ENCODE data around the gene GTF2IRD1. TPM values are rescaled to one million over a fixed set of nuclear protein-coding genes. Genes with fewer than 3 reads are reported as not detected.

The GTF2IRD1 gene
- total and polyA plus RNA-seq, 9 of the 15 experiments (the other 6 are each of a cell fraction or from before 2014, with no cell fraction given), result 9.1 to 30.2 (median 14.0) TPM

DNA sequence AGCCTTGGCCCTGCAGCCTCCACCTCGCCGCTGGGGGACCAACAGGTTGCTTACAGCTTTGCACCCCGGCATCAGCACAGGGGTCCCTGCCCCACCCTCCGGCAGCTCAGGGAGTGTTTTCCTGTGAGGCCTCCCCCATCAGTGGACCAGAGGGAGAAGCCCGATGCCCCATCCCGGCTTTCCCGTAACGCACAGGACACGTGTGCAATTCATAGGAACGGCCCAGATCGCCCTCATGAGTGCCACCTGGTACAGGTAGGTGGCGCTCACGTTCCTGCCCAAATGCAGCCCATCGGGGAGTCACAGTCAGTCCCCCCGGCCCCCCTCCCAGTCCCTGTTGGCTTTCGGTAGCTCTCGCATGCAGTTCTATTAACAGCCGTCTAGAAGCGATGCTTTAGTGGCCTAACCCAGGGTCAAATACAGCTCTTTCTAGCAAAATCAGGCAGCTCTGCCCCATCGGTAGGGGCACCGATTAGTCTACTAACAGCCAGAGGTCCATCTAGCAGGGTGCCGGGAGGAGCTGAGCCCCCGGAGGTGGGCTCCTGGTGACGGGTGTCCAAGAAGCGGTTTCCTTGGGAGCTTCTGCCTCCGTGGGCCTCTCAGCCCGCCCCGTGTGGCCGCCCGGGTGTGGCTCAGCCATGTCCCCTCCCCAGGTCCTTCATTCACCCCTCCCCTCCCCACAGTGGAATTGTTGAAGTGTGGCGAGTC lies 48.4 kb upstream of the GTF2IRD1 start (continued):
- TF ChIP-seq HDAC3 (IDR thresholded peaks at IDR 0.05; ENCODE audit: borderline replicate concordance, partially characterized antibody) (no peak), GTF2E2 (tag; IDR thresholded peaks at IDR 0.05) (no peak), NCOR1 (IDR thresholded peaks at IDR 0.05) (no peak), ZNF24 (IDR thresholded peaks at IDR 0.05) (no peak), ZNF23 (CRISPR knock-in tag; IDR thresholded peaks at IDR 0.05) (no peak), POLR2G (IDR thresholded peaks at IDR 0.05; ENCODE audit: low read depth, low read length) (0 out of 2 replicates have a peak, but pooled peaks have one; percentile 15), SMAD1 (IDR thresholded peaks at IDR 0.05; ENCODE audit: low read depth, low read length, partially characterized antibody) (no peak), MEF2A (IDR thresholded peaks at IDR 0.05; ENCODE audit: control insufficient read depth, low read depth, low read length) (no peak), TCFL5 (CRISPR knock-in tag; conservative IDR thresholded peaks at IDR 0.05) (no peak), TCF3 (CRISPR knock-in tag; IDR thresholded peaks at IDR 0.05) (no peak), NCOA1 (IDR thresholded peaks at IDR 0.05; ENCODE audit: low read depth) (no peak), MTA3 (IDR thresholded peaks at IDR 0.05; ENCODE audit: borderline replicate concordance) (peak; percentile 19; the same call in 1 of the 2 replicates), STAG1 (CRISPR knock-in tag; IDR thresholded peaks at IDR 0.05; ENCODE audit: borderline replicate concordance) (peak; percentile 49; the same call in 1 of the 2 replicates)
- TF ChIP-seq, protein P1, sequence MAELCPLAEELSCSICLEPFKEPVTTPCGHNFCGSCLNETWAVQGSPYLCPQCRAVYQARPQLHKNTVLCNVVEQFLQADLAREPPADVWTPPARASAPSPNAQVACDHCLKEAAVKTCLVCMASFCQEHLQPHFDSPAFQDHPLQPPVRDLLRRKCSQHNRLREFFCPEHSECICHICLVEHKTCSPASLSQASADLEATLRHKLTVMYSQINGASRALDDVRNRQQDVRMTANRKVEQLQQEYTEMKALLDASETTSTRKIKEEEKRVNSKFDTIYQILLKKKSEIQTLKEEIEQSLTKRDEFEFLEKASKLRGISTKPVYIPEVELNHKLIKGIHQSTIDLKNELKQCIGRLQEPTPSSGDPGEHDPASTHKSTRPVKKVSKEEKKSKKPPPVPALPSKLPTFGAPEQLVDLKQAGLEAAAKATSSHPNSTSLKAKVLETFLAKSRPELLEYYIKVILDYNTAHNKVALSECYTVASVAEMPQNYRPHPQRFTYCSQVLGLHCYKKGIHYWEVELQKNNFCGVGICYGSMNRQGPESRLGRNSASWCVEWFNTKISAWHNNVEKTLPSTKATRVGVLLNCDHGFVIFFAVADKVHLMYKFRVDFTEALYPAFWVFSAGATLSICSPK (IDR thresholded peaks at IDR 0.05; ENCODE audit: borderline replicate concordance), result no peak
- TF ChIP-seq, protein P2, sequence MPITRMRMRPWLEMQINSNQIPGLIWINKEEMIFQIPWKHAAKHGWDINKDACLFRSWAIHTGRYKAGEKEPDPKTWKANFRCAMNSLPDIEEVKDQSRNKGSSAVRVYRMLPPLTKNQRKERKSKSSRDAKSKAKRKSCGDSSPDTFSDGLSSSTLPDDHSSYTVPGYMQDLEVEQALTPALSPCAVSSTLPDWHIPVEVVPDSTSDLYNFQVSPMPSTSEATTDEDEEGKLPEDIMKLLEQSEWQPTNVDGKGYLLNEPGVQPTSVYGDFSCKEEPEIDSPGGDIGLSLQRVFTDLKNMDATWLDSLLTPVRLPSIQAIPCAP (CRISPR knock-in tag; IDR thresholded peaks at IDR 0.05; ENCODE audit: borderline replicate concordance), result no peak
- TF ChIP-seq, protein P3, sequence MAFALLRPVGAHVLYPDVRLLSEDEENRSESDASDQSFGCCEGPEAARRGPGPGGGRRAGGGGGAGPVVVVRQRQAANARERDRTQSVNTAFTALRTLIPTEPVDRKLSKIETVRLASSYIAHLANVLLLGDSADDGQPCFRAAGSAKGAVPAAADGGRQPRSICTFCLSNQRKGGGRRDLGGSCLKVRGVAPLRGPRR (CRISPR knock-in tag; IDR thresholded peaks at IDR 0.05), result no peak
- TF ChIP-seq, protein P4, sequence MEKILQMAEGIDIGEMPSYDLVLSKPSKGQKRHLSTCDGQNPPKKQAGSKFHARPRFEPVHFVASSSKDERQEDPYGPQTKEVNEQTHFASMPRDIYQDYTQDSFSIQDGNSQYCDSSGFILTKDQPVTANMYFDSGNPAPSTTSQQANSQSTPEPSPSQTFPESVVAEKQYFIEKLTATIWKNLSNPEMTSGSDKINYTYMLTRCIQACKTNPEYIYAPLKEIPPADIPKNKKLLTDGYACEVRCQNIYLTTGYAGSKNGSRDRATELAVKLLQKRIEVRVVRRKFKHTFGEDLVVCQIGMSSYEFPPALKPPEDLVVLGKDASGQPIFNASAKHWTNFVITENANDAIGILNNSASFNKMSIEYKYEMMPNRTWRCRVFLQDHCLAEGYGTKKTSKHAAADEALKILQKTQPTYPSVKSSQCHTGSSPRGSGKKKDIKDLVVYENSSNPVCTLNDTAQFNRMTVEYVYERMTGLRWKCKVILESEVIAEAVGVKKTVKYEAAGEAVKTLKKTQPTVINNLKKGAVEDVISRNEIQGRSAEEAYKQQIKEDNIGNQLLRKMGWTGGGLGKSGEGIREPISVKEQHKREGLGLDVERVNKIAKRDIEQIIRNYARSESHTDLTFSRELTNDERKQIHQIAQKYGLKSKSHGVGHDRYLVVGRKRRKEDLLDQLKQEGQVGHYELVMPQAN (IDR thresholded peaks at IDR 0.05; ENCODE audit: borderline replicate concordance), result no peak
- TF ChIP-seq, protein P5, sequence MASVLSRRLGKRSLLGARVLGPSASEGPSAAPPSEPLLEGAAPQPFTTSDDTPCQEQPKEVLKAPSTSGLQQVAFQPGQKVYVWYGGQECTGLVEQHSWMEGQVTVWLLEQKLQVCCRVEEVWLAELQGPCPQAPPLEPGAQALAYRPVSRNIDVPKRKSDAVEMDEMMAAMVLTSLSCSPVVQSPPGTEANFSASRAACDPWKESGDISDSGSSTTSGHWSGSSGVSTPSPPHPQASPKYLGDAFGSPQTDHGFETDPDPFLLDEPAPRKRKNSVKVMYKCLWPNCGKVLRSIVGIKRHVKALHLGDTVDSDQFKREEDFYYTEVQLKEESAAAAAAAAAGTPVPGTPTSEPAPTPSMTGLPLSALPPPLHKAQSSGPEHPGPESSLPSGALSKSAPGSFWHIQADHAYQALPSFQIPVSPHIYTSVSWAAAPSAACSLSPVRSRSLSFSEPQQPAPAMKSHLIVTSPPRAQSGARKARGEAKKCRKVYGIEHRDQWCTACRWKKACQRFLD (CRISPR knock-in tag; IDR thresholded peaks at IDR 0.05), result no peak
- TF ChIP-seq, protein P6, sequence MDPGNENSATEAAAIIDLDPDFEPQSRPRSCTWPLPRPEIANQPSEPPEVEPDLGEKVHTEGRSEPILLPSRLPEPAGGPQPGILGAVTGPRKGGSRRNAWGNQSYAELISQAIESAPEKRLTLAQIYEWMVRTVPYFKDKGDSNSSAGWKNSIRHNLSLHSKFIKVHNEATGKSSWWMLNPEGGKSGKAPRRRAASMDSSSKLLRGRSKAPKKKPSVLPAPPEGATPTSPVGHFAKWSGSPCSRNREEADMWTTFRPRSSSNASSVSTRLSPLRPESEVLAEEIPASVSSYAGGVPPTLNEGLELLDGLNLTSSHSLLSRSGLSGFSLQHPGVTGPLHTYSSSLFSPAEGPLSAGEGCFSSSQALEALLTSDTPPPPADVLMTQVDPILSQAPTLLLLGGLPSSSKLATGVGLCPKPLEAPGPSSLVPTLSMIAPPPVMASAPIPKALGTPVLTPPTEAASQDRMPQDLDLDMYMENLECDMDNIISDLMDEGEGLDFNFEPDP (CRISPR knock-in tag; IDR thresholded peaks at IDR 0.05), result no peak
